Karpas-422 (cell line): ENCODE measurements around the gene NEU2. TPM values are rescaled to one million over a fixed set of nuclear protein-coding genes. Genes with fewer than 3 reads are reported as not detected.

Experiments used
- DNase-seq: peaks from one replicate; pipeline ENCODE4 v3.0.0-alpha.2; 2015
- H2AFZ ChIP-seq: fragments of 200-600 bp; sonication (generic); 2 replicates; pipeline ENCODE4 v1.6.1; 2014; ENCODE audit warnings: antibody characterized with exemption, low read length, mixed read lengths
- H3K27ac ChIP-seq: fragments of 200-600 bp; sonication (generic); 2 replicates; pipeline ENCODE4 v1.5.1; 2014; ENCODE audit warnings: mild to moderate bottlenecking, low read length, moderate library complexity
- H3K27me3 ChIP-seq: fragments of 200-600 bp; sonication (generic); 2 replicates; pipeline ENCODE4 v1.6.1; 2014; ENCODE audit warnings: low read length, mixed read lengths
- H3K36me3 ChIP-seq: fragments of 200-600 bp; sonication (generic); 2 replicates; pipeline ENCODE4 v1.6.1; 2014; ENCODE audit warnings: low read length, mixed read lengths; ENCODE audit not compliant: insufficient read depth
- H3K4me1 ChIP-seq: fragments of 200-600 bp; sonication (generic); 2 replicates; pipeline ENCODE4 v1.6.1; 2014; ENCODE audit warnings: mild to moderate bottlenecking, low read length, mixed read lengths
- H3K4me2 ChIP-seq: fragments of 200-600 bp; sonication (generic); 2 replicates; pipeline ENCODE4 v1.6.1; 2014; ENCODE audit warnings: low read length, low read depth, mild to moderate bottlenecking; ENCODE audit not compliant: poor library complexity, severe bottlenecking
- H3K4me3 ChIP-seq: fragments of 200-600 bp; sonication (generic); 2 replicates; pipeline ENCODE4 v1.5.1; 2014; ENCODE audit warnings: mild to moderate bottlenecking, antibody characterized with exemption, low read length, mixed read lengths
- H3K79me2 ChIP-seq: fragments of 200-600 bp; sonication (generic); 2 replicates; pipeline ENCODE4 v1.6.1; 2014; ENCODE audit warnings: mild to moderate bottlenecking, low read length, mixed read lengths
- H3K9ac ChIP-seq: fragments of 200-600 bp; sonication (generic); 2 replicates; pipeline ENCODE4 v1.6.0; 2014; ENCODE audit warnings: low read length
- H3K9me2 ChIP-seq: fragments of 200-600 bp; sonication (generic), shearing (Covaris generic); replicated peaks from 2 replicates; pipeline ENCODE4 v1.6.0; 2014; ENCODE audit warnings: mild to moderate bottlenecking, low read length, moderate library complexity; ENCODE audit not compliant: insufficient read depth
- H3K9me3 ChIP-seq: fragments of 300-700, 200-600 bp; sonication (generic); 2 replicates; pipeline ENCODE4 v1.6.1; 2014; ENCODE audit warnings: low read length, mixed read lengths
- H4K20me1 ChIP-seq: fragments of 200-600 bp; sonication (generic); 2 replicates; pipeline ENCODE4 v1.6.1; 2014; ENCODE audit warnings: mild to moderate bottlenecking, antibody characterized with exemption, low read length, low read depth; ENCODE audit not compliant: insufficient read depth
- total RNA-seq: library from RNA; depleted of rRNA; stranded (reverse); fragments of >200 nt; shearing (Covaris generic); gene quantifications from 2 replicates; pipeline ENCODE4 v1.2.3, GENCODE V29; 2014; ENCODE audit warnings: low replicate concordance

The NEU2 gene
- total RNA-seq, 1 experiment from 2014 or later = not detected

DNA sequence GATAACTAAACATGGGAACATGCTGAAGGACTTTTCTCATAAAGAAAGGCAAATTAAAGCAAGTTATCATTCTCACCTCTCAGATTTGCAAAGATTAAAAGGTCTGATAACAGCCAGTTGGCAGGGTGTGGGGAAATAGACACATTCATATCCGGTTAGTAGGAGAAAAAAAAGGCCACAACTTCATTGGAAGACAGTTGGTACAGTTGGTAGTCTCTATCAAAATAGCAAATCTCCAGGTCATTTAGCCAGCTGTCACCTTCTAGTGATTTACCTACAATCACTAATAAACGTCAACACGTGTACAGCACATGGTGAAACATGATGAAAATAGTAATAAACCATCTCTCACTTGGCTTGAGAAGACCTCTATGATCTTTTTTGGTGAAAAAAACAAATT lies 44.3 kb downstream of the NEU2 start:
- Histone ChIP-seq H3K9ac (peak overlapping the region; percentile 73), H3K36me3 (peaks cover 3% of the 10 kb centered on the region), H3K4me1 (peaks cover 97% of the 10 kb centered on the region), H3K79me2 (peaks cover 44% of the 10 kb centered on the region), H3K4me2 (peak overlapping the region; percentile 85), H3K9me2 (no peaks in the 10 kb centered on the region), H3K9me3 (no peaks in the 10 kb centered on the region), H3K27ac (peak overlapping the region; percentile 97), H2AFZ (no peak overlapping the region), H3K27me3 (no peaks in the 10 kb centered on the region), H4K20me1 (peaks cover 10% of the 10 kb centered on the region; the same call in 1 of the 2 replicates), H3K4me3 (peak overlapping the region; percentile 55)
- DNase-seq = peak; percentile 71

DNA sequence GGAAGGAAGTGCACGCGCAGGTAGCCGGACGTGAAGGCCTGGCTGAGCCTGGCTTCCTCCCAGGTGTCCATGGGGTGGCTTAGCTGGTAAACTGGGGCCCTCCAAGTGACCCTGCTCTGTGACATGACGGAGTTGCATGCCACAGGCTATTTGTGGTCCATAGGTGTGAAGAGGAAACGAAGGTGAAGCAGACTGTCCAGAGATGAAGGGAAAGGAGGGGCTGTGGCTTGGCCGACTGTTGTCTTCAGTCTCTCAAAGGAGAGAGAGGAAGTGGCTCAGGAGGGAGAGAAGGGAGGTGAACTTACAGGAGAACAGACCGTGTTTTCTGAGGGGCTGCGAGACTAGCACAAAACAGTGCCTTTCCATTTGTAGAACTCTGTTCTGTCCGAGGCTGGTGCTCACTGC lies 47.0 kb downstream of the NEU2 start:
- Histone ChIP-seq H3K4me3 (no peak overlapping the region), H2AFZ (no peak overlapping the region), H3K4me2 (peak overlapping the region; percentile 97), H3K27me3 (no peaks in the 10 kb centered on the region), H3K27ac (peak overlapping the region; percentile 100), H3K9ac (peak overlapping the region; percentile 71), H4K20me1 (peaks cover 8% of the 10 kb centered on the region; the same call in 1 of the 2 replicates), H3K79me2 (peaks cover 47% of the 10 kb centered on the region), H3K9me3 (no peaks in the 10 kb centered on the region), H3K9me2 (no peaks in the 10 kb centered on the region), H3K4me1 (peaks cover 97% of the 10 kb centered on the region), H3K36me3 (peaks cover 20% of the 10 kb centered on the region)
- DNase-seq = peak; percentile 74

DNA sequence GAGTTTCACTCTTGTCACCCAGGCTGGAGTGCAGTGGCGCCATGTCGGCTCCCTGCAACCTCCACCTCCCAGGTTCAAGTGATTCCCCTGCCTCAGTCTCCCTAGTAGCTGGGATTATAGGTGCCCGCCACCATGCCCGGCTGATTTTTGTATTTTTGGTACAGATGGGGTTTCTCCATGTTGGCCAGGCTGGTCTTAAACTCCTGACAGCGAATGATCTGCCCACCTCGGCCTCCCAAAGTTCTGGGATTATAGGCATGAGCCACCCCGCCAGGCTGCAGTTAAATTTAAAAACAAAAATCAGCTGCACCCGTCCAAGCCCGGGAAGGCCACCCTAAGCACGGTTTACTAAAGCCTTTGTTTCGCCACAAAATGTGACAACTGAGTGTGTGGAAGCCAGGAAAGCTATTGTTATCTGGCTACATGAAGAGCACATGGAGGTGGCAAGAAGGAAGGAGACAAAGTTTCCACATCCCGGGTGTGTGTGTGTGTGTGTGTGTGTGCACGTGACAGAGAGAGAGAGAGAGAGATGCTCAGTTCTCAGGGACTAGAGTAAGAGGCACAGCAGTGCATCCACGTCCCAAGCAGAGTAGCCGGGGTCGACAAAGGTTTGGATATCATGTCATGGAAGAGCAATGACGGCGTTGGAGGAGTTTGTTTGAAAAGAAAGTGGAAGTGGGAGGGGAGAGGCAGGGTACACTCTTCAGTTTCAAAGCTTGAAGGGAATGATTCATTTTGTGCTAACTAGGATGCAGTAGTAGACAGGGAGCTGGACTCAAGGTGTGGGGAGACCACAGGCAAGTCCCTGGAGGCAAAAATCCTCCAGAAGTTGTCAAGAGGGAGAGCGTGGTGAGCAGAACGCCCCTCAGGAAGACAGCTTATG lies 47.7 kb downstream of the NEU2 start:
- DNase-seq = peak; percentile 63
- peaks cover 20% of the 10 kb centered on the region for H3K36me3 ChIP-seq
- no peaks in the 10 kb centered on the region for H3K9me2 ChIP-seq
- peaks cover 97% of the 10 kb centered on the region for H3K4me1 ChIP-seq
- peaks cover 3% of the 10 kb centered on the region; the same call in 1 of the 2 replicates for H4K20me1 ChIP-seq
- H3K9ac ChIP-seq = peak overlapping the region; percentile 71
- H3K79me2 ChIP-seq = peaks cover 51% of the 10 kb centered on the region
- no peak overlapping the region for H2AFZ ChIP-seq
- peak overlapping the region; percentile 100 for H3K27ac ChIP-seq
- H3K4me2 ChIP-seq = peak overlapping the region; percentile 97
- no peak overlapping the region for H3K4me3 ChIP-seq
- H3K9me3 ChIP-seq = no peaks in the 10 kb centered on the region
- H3K27me3 ChIP-seq = no peaks in the 10 kb centered on the region

DNA sequence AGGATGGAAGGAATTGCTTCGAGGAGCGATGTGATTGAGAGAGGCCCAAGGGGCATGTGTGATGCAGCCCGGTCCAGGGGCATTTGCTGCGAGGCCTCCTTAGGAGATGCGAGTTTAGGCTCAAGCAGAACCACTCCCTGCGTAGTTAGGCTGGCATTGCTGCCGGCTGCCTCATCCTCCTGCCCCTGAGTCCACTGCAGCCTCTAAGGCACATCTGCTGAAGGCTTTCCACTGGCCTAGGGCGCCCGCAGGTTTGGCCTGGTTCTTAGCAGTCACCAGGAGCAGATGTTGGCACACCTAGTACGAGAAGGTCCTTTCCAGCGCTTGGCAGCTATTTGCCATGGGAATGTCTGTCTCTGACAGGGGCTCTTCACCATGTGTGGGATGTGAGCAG lies 48.4 kb downstream of the NEU2 start:
- H3K27ac ChIP-seq = peak overlapping the region; percentile 100
- H3K4me3 ChIP-seq = no peak overlapping the region
- no peak for DNase-seq
- H3K9ac ChIP-seq = peak overlapping the region; percentile 71
- H4K20me1 ChIP-seq = no peaks in the 10 kb centered on the region
- H3K79me2 ChIP-seq = peaks cover 57% of the 10 kb centered on the region
- no peaks in the 10 kb centered on the region for H3K9me2 ChIP-seq
- no peaks in the 10 kb centered on the region for H3K27me3 ChIP-seq
- H2AFZ ChIP-seq = no peak overlapping the region
- peaks cover 97% of the 10 kb centered on the region for H3K4me1 ChIP-seq
- no peaks in the 10 kb centered on the region for H3K9me3 ChIP-seq
- H3K4me2 ChIP-seq = peak overlapping the region; percentile 97
- peaks cover 20% of the 10 kb centered on the region for H3K36me3 ChIP-seq

DNA sequence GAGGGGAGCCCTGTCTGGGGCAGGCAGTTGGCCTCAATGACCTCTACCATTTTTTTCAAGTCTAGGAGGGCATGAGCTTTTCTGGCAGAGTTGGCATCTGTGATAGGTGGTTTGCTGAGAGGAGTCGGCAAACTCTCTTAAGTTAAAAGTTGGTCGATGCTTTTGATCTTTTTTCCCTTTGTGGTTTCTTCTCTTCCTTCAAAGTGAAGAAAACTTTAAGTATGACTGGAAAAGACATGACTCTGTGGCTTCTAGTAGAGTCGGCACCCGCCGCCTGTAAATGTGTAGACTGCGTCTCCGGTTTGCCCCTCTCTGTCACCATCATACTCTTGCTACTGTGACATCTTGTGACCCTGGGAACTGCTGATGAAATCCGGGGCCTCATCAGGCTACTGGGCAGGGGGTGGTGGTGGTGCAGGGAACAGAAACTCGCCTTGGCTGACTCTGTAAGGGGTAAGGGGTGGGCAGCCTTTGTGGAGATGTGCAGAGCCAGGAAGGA lies 48.8 kb downstream of the NEU2 start:
- peaks cover 20% of the 10 kb centered on the region for H3K36me3 ChIP-seq
- H3K4me1 ChIP-seq = peaks cover 97% of the 10 kb centered on the region
- peak overlapping the region; percentile 100 for H3K27ac ChIP-seq
- peak overlapping the region; percentile 71 for H3K9ac ChIP-seq
- no peaks in the 10 kb centered on the region for H3K27me3 ChIP-seq
- DNase-seq = no peak
- no peaks in the 10 kb centered on the region for H3K9me3 ChIP-seq
- no peak overlapping the region for H3K4me3 ChIP-seq
- H3K4me2 ChIP-seq = peak overlapping the region; percentile 97
- H3K9me2 ChIP-seq = no peaks in the 10 kb centered on the region
- H3K79me2 ChIP-seq = peaks cover 55% of the 10 kb centered on the region
- no peaks in the 10 kb centered on the region for H4K20me1 ChIP-seq
- H2AFZ ChIP-seq = no peak overlapping the region

DNA sequence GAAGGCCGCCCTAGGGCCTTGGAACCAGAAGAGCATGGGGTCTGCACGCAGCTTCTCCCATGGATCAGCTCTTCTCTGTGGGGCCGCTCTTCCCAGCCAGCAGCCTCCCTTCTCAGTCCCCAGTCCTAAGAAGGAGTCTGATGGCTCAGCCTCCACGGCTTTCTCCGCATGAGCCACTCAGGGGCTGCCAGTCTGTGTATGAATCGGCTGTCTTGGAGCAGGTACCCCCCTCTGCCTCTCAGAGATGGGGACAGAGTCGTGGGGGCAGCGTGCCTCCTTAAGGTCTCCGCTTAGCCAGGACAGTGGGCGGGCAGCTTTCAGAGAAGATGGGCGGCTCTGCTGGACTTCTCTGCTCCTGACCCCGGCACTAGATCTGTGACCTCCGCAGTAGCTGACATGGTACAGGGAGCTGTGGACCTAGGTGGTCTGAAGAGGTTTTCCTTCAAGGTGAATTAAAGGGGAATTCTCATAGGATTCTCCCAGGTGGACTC lies 49.3 kb downstream of the NEU2 start:
- Histone ChIP-seq H3K79me2 (peaks cover 51% of the 10 kb centered on the region), H3K4me1 (peaks cover 97% of the 10 kb centered on the region), H3K4me3 (peak overlapping the region; percentile 49; the same call in 1 of the 2 replicates), H3K4me2 (peak overlapping the region; percentile 97), H3K27ac (peak overlapping the region; percentile 100), H3K9me2 (no peaks in the 10 kb centered on the region), H3K27me3 (no peaks in the 10 kb centered on the region), H4K20me1 (no peaks in the 10 kb centered on the region), H2AFZ (no peak overlapping the region), H3K9ac (peak overlapping the region; percentile 71), H3K36me3 (peaks cover 20% of the 10 kb centered on the region), H3K9me3 (no peaks in the 10 kb centered on the region)
- DNase-seq = peak; percentile 51

DNA sequence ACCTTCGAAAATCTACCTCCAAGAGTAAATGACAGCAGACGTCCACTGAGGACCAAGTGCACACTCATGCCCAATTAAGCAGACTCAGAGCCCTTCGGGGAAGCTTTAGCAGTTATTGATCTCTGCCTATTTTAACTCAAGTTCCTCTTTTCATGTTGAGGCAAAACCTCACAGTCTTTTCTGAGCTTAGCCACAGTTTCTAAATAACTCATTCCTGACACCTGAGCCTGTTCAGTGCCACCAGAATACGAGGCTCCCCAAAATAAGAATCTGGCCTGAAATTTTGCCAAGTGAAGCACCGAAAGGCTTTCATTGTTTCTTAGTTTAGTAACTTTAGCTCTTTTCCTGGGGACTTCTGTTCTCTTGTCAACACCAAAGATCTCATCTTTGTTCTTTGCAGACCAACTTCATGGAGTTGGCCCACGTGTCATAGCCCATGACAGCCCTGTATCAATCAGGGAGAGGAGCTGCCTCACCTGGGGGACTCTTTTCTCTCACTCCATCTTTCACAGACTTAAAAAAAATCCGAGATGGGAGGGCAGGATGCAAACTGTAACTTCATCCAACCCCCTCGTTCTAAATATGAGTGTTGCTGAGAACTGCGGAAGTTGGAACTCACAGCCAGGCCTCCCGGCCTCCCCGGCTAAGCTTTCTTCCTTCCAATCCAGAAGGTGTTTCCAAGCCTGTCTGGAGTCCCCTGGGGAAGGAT lies 49.9 kb downstream of the NEU2 start:
- Histone ChIP-seq H3K9me3 (no peaks in the 10 kb centered on the region), H4K20me1 (no peaks in the 10 kb centered on the region), H3K27ac (peak overlapping the region; percentile 100), H3K4me2 (peak overlapping the region; percentile 97), H3K9ac (peak overlapping the region; percentile 71), H3K27me3 (no peaks in the 10 kb centered on the region), H3K36me3 (peaks cover 20% of the 10 kb centered on the region), H3K4me1 (peaks cover 97% of the 10 kb centered on the region), H3K4me3 (peak overlapping the region; percentile 49; the same call in 1 of the 2 replicates), H3K79me2 (peaks cover 48% of the 10 kb centered on the region), H3K9me2 (no peaks in the 10 kb centered on the region), H2AFZ (no peak overlapping the region)
- peak; percentile 83 for DNase-seq
